PC-3 (cell line): ENCODE measurements around the gene HOXD3. TPM values are rescaled to one million over a fixed set of nuclear protein-coding genes. Genes with fewer than 3 reads are reported as not detected.

Source experiments
- ATAC-seq: fragments of 200-7000 bp; cut with Tn5 transposase; 2 replicates; pipeline ENCODE4 v1.9.1; 2020; ENCODE audit warnings: mild to moderate bottlenecking, moderate library complexity
- BruUV-seq: library from RNA; stranded (reverse); fragments of 400-500 nt; replicated peaks from 2 replicates; lab custom pipeline; 2021; lab: Mats Ljungman, UMichigan
- CTCF ChIA-PET: fragments of 300-600 bp; sonication (Branson Sonifier 250); formaldehyde crosslinking; loops from one replicate; lab custom pipeline; 2022; ENCODE audit warnings: antibody characterized with exemption; lab: Charles Lee
- POLR2A ChIA-PET: fragments of 300-600 bp; sonication (Branson Sonifier 250); formaldehyde crosslinking; loops from one replicate; lab custom pipeline; 2022; ENCODE audit warnings: antibody characterized with exemption; ENCODE audit not compliant: unreplicated experiment; lab: Charles Lee
- DNase-seq: peaks from one replicate; pipeline ENCODE4 v3.0.0-alpha.2; 2015
- H2AFZ ChIP-seq: fragments of 300-600 bp; sonication (generic); 2 replicates; pipeline ENCODE4 v1.6.0; 2016; ENCODE audit warnings: antibody characterized with exemption, low read length
- H3F3A ChIP-seq: fragments of 300-600 bp; sonication (generic); one replicate; pipeline ENCODE4 v1.6.0; 2017; ENCODE audit warnings: antibody characterized with exemption, low read length, control low read depth, mild to moderate bottlenecking; ENCODE audit not compliant: unreplicated experiment
- H3K27ac ChIP-seq: fragments of 300-600 bp; sonication (generic); 2 replicates; pipeline ENCODE4 v1.5.1; 2016; ENCODE audit warnings: mild to moderate bottlenecking, low read length
- H3K27me3 ChIP-seq: fragments of 300-600 bp; sonication (generic); 2 replicates; pipeline ENCODE4 v1.6.1; 2016; ENCODE audit warnings: low read length, mixed read lengths
- H3K36me3 ChIP-seq: fragments of 300-600 bp; sonication (generic); 2 replicates; pipeline ENCODE4 v1.6.1; 2016; ENCODE audit warnings: low read depth, mixed run types, low read length, mixed read lengths
- H3K4me1 ChIP-seq: fragments of 300-600 bp; sonication (generic); 2 replicates; pipeline ENCODE4 v1.5.1; 2016; ENCODE audit warnings: low read length; ENCODE audit not compliant: insufficient read depth
- H3K4me2 ChIP-seq: fragments of 300-600 bp; sonication (generic); 2 replicates; pipeline ENCODE4 v1.6.0; 2016; ENCODE audit warnings: low read length
- H3K4me3 ChIP-seq: fragments of 300-600 bp; sonication (generic); 2 replicates; pipeline ENCODE4 v1.5.1; 2016; ENCODE audit warnings: mild to moderate bottlenecking, low read length, mixed read lengths
- H3K79me2 ChIP-seq: fragments of 300-600 bp; sonication (generic); 2 replicates; pipeline ENCODE4 v1.6.1; 2017; ENCODE audit warnings: low read length, mixed read lengths
- H3K9ac ChIP-seq: fragments of 300-600 bp; sonication (generic); 2 replicates; pipeline ENCODE4 v1.6.0; 2016; ENCODE audit warnings: mild to moderate bottlenecking, low read length
- H3K9me2 ChIP-seq: fragments of 300-600 bp; sonication (generic); replicated peaks from 2 replicates; pipeline ENCODE4 v1.6.1; 2016; ENCODE audit warnings: mixed run types, low read length, mixed read lengths
- H3K9me3 ChIP-seq: fragments of 300-600 bp; sonication (generic); 2 replicates; pipeline ENCODE4 v1.6.1; 2016; ENCODE audit warnings: low read length, mixed read lengths
- H4K20me1 ChIP-seq: fragments of 300-600 bp; sonication (generic); 2 replicates; pipeline ENCODE4 v1.6.1; 2016; ENCODE audit warnings: low read length, mixed read lengths
- CTCF ChIP-seq: fragments of 300-600 bp; sonication (generic); conservative IDR thresholded peaks from 2 replicates; pipeline ENCODE4 v1.5.1; 2017; ENCODE audit warnings: antibody characterized with exemption, low read depth, mild to moderate bottlenecking, low read length
- EZH2 ChIP-seq: fragments of 300-600 bp; sonication (generic); IDR thresholded peaks from one replicate; pipeline ENCODE4 v1.6.1; 2017; ENCODE audit warnings: antibody characterized with exemption, mild to moderate bottlenecking, low read length; ENCODE audit not compliant: unreplicated experiment
- EZH2phosphoT487 ChIP-seq: fragments of 300-600 bp; sonication (generic); IDR thresholded peaks from 2 replicates; pipeline ENCODE4 v1.6.1; 2018; ENCODE audit warnings: mild to moderate bottlenecking, antibody characterized with exemption, low read length, borderline replicate concordance
- intact Hi-C: fragments of 100-400 bp; cut with micrococcal nuclease; formaldehyde crosslinking; loops from 2 replicates; pipeline ENCODE4 v1.9.0; 2023
- total RNA-seq: library from RNA; depleted of rRNA; stranded (reverse); fragments of >200 nt; gene quantifications from 2 replicates; pipeline ENCODE4 v1.2.3, GENCODE V29; 2014

HOXD3 gene
- total RNA-seq, 1 experiment from 2014 or later = 4.4 TPM

- Histone ChIP-seq H3F3A (no peaks in the 10 kb centered on the region), H3K4me1 (no peaks in the 10 kb centered on the region), H3K9ac (no peak overlapping the region), H3K9me3 (no peaks in the 10 kb centered on the region), H3K27ac (no peak overlapping the region), H3K4me3 (no peak overlapping the region), H3K4me2 (no peak overlapping the region), H3K36me3 (no peaks in the 10 kb centered on the region), H4K20me1 (no peaks in the 10 kb centered on the region), H3K79me2 (no peaks in the 10 kb centered on the region), H3K9me2 (no peaks in the 10 kb centered on the region), H2AFZ (no peak overlapping the region), H3K27me3 (no peaks in the 10 kb centered on the region)
- DNase-seq (no peak), ATAC-seq (no peak)
- no TSS peak for BruUV-seq
- POLR2A ChIA-PET = interaction anchor here (0.6 kb wide), 2 partner anchors 182 to 1102 kb away, joined by 3 to 5 read pairs; no protein-coding TSS in a partner anchor
- intact Hi-C loops = no loop called here
- CTCF ChIA-PET = interaction anchor here (0.6 kb wide), 1 partner anchor 224 kb away, joined by 3 read pairs; no protein-coding TSS in a partner anchor
- TF ChIP-seq EZH2 = no peak
- TF ChIP-seq EZH2phosphoT487 = no peak
- TF ChIP-seq CTCF = no peak
These were observed 4.9 kb downstream of the HOXD3 start for GRCh38 chr2:176161825-176162626.

- Histone ChIP-seq H3K79me2 (no peaks in the 10 kb centered on the region), H2AFZ (no peak overlapping the region), H3K9ac (no peak overlapping the region), H3K4me3 (no peak overlapping the region), H3F3A (no peaks in the 10 kb centered on the region), H3K27ac (no peak overlapping the region), H3K4me1 (no peaks in the 10 kb centered on the region), H3K4me2 (no peak overlapping the region), H3K36me3 (no peaks in the 10 kb centered on the region), H3K27me3 (no peaks in the 10 kb centered on the region), H3K9me3 (no peaks in the 10 kb centered on the region), H3K9me2 (no peaks in the 10 kb centered on the region), H4K20me1 (no peaks in the 10 kb centered on the region)
- DNase-seq (no peak), ATAC-seq (no peak)
- ChIA-PET POLR2A (no interaction called here), CTCF (interaction anchor here (0.5 kb wide), 1 partner anchor 490 kb away, joined by 3 read pairs; no protein-coding TSS in a partner anchor)
- BruUV-seq = no TSS peak
- no peak for TF ChIP-seq EZH2
- TF ChIP-seq CTCF = no peak
- TF ChIP-seq EZH2phosphoT487 = no peak
- intact Hi-C loops = no loop called here
These were observed 6.0 kb downstream of the HOXD3 start for GRCh38 chr2:176162911-176163671.

GRCh38 chr2:176163672-176164056 lies 6.6 kb downstream of the HOXD3 start:
- ATAC-seq (no peak), DNase-seq (no peak)
- H3K4me2 ChIP-seq = no peak overlapping the region
- TF ChIP-seq EZH2 = no peak
- no peak for TF ChIP-seq CTCF
- no peak for TF ChIP-seq EZH2phosphoT487
- no peaks in the 10 kb centered on the region for H3K36me3 ChIP-seq
- POLR2A ChIA-PET = no interaction called here
- H4K20me1 ChIP-seq = no peaks in the 10 kb centered on the region
- H3K9me3 ChIP-seq = no peaks in the 10 kb centered on the region
- CTCF ChIA-PET = no interaction called here
- H3K27me3 ChIP-seq = no peaks in the 10 kb centered on the region
- no peaks in the 10 kb centered on the region for H3K9me2 ChIP-seq
- H2AFZ ChIP-seq = no peak overlapping the region
- H3F3A ChIP-seq = no peaks in the 10 kb centered on the region
- no TSS peak for BruUV-seq
- intact Hi-C loops = no loop called here
- H3K9ac ChIP-seq = no peak overlapping the region
- no peaks in the 10 kb centered on the region for H3K79me2 ChIP-seq
- H3K4me1 ChIP-seq = no peaks in the 10 kb centered on the region
- no peak overlapping the region for H3K4me3 ChIP-seq
- H3K27ac ChIP-seq = no peak overlapping the region
